GM23338 (cell line): ENCODE data around the gene DNAJC16. TPM values are rescaled to one million over a fixed set of nuclear protein-coding genes. Genes with fewer than 3 reads are reported as not detected.

ENCODE experiments used
- ATAC-seq: fragments of 200-7000 bp; cut with Tn5 transposase; 3 replicates; pipeline ENCODE4 v1.9.1; 2020
- DNase-seq: peaks from one replicate; pipeline ENCODE4 v3.0.0-alpha.2; 2015; ENCODE audit warnings: low spot score
- H2AFZ ChIP-seq: fragments of 200-600 bp; sonication (generic); 2 replicates; pipeline ENCODE4 v1.8.0; 2016; ENCODE audit warnings: antibody characterized with exemption, mild to moderate bottlenecking, moderate library complexity
- H3F3A ChIP-seq: fragments of 200-600 bp; sonication (generic); replicated peaks from 2 replicates; pipeline ENCODE4 v1.8.0; 2017; ENCODE audit warnings: antibody characterized with exemption, mixed run types, low read depth
- H3K27ac ChIP-seq: fragments of 200-600 bp; sonication (generic); 2 replicates; pipeline ENCODE4 v1.6.1; 2016; ENCODE audit warnings: low read depth
- H3K27me3 ChIP-seq: fragments of 200-600 bp; sonication (generic); 2 replicates; pipeline ENCODE4 v1.8.0; 2016; ENCODE audit warnings: mild to moderate bottlenecking, mixed run types, moderate library complexity; ENCODE audit not compliant: insufficient read depth
- H3K36me3 ChIP-seq: fragments of 200-600 bp; sonication (generic); 2 replicates; pipeline ENCODE4 v1.8.0; 2016; ENCODE audit warnings: mild to moderate bottlenecking; ENCODE audit not compliant: insufficient read depth
- H3K4me1 ChIP-seq: fragments of 200-600 bp; sonication (generic); 2 replicates; pipeline ENCODE4 v1.8.0; 2016; ENCODE audit warnings: mild to moderate bottlenecking, moderate library complexity; ENCODE audit not compliant: insufficient read depth
- H3K4me2 ChIP-seq: fragments of 200-600 bp; sonication (generic); 2 replicates; pipeline ENCODE4 v1.7.1; 2017; ENCODE audit warnings: mixed run types
- H3K4me3 ChIP-seq: fragments of 200-600 bp; sonication (generic); 2 replicates; pipeline ENCODE4 v1.6.1; 2016; ENCODE audit warnings: mixed run types
- H3K79me2 ChIP-seq: fragments of 200-600 bp; sonication (generic); replicated peaks from 2 replicates; pipeline ENCODE4 v1.8.0; 2017; ENCODE audit warnings: mild to moderate bottlenecking; ENCODE audit not compliant: insufficient read depth
- H3K9me2 ChIP-seq: fragments of 200-600 bp; sonication (generic); 2 replicates; pipeline ENCODE4 v1.8.0; 2017; ENCODE audit not compliant: insufficient read depth
- H4K20me1 ChIP-seq: fragments of 200-600 bp; sonication (generic); replicated peaks from 2 replicates; pipeline ENCODE4 v1.8.0; 2017; ENCODE audit warnings: mild to moderate bottlenecking; ENCODE audit not compliant: insufficient read depth
- H3K27ac Mint-ChIP-seq: 2 replicates; pipeline ENCODE4 v1.8.0; 2020; ENCODE audit warnings: inconsistent platforms, mild to moderate bottlenecking, moderate library complexity, mixed read lengths
- H3K27me3 Mint-ChIP-seq: 3 replicates; pipeline ENCODE4 v1.8.0; 2022; ENCODE audit warnings: low read depth, mild to moderate bottlenecking, moderate library complexity, mixed read lengths, inconsistent platforms; ENCODE audit not compliant: insufficient read depth, poor library complexity
- H3K36me3 Mint-ChIP-seq: 3 replicates; pipeline ENCODE4 v1.8.0; 2021; ENCODE audit warnings: low read depth, mild to moderate bottlenecking, inconsistent platforms, moderate library complexity, mixed read lengths
- H3K4me1 Mint-ChIP-seq: 3 replicates; pipeline ENCODE4 v1.8.0; 2020; ENCODE audit warnings: mild to moderate bottlenecking, inconsistent platforms, mixed read lengths
- H3K4me3 Mint-ChIP-seq: 3 replicates; pipeline ENCODE4 v1.8.0; 2021; ENCODE audit warnings: moderate library complexity, mild to moderate bottlenecking, inconsistent platforms, mixed read lengths
- H3K9me3 Mint-ChIP-seq: 3 replicates; pipeline ENCODE4 v1.8.0; 2020; ENCODE audit warnings: moderate library complexity, mild to moderate bottlenecking, inconsistent platforms, mixed read lengths
- CREB1 ChIP-seq: fragments of 250-450 bp; sonication (Bioruptor Pico); IDR thresholded peaks from 2 replicates; pipeline ENCODE4 v1.5.0; 2020; ENCODE audit warnings: low read depth, mild to moderate bottlenecking, moderate library complexity
- EZH2 ChIP-seq: fragments of 200-600 bp; sonication (generic); IDR thresholded peaks from one replicate; pipeline ENCODE4 v1.8.0; 2017; ENCODE audit warnings: antibody characterized with exemption, mild to moderate bottlenecking, low read depth; ENCODE audit not compliant: unreplicated experiment
- EZH2phosphoT487 ChIP-seq: fragments of 200-600 bp; sonication (generic); IDR thresholded peaks from one replicate; pipeline ENCODE4 v1.8.1; 2018; ENCODE audit warnings: antibody characterized with exemption; ENCODE audit not compliant: unreplicated experiment
- JUNB ChIP-seq: IDR thresholded peaks from one replicate; pipeline ENCODE4 v1.6.1; 2016; ENCODE audit warnings: antibody characterized with exemption; ENCODE audit not compliant: unreplicated experiment
- NANOG ChIP-seq: IDR thresholded peaks from 2 replicates; pipeline ENCODE4 v1.6.1; 2016; ENCODE audit warnings: antibody characterized with exemption, borderline replicate concordance
- POLR2AphosphoS5 ChIP-seq: IDR thresholded peaks from 2 replicates; pipeline ENCODE4 v1.6.1; 2016; ENCODE audit warnings: antibody characterized with exemption, low read depth
- STAT1 ChIP-seq: IDR thresholded peaks from one replicate; pipeline ENCODE4 v1.6.1; 2016; ENCODE audit warnings: antibody characterized with exemption; ENCODE audit not compliant: unreplicated experiment
- ZNF114 ChIP-seq: fragments of 250-450 bp; sonication (Bioruptor Pico); IDR thresholded peaks from 2 replicates; pipeline ENCODE4 v1.5.0; 2020; ENCODE audit warnings: mild to moderate bottlenecking, moderate library complexity
- ZNF331 ChIP-seq: fragments of 250-450 bp; sonication (Bioruptor Pico); IDR thresholded peaks from 2 replicates; pipeline ENCODE4 v1.5.0; 2020; ENCODE audit warnings: low read depth, mild to moderate bottlenecking, moderate library complexity
- polyA plus RNA-seq: library from polyadenylated mRNA; unstranded; fragments of >200 nt; fragmentation: Nextera tagmentation; extraction: Ambion mirVana; gene quantifications from 2 replicates; pipeline ENCODE4 v1.2.1, GENCODE V29; 2016
- total RNA-seq: library from RNA; depleted of rRNA; stranded (reverse); fragments of >200 nt; shearing (Covaris generic); gene quantifications from 2 replicates; pipeline ENCODE4 v1.2.3, GENCODE V29; 2014
- TF ChIP-seq, protein P1 (sequence below), 2 experiments: fragments of 200-600 bp in 1 of 2; sonication (generic) in 1 of 2; conservative IDR thresholded peaks; 2 replicates each; pipeline versions ENCODE4 v1.5.1 to v1.6.1; 2016 to 2017; ENCODE audit warnings: antibody characterized with exemption in 2 of 2, low read depth in 2 of 2, mild to moderate bottlenecking in 2 of 2, moderate library complexity in 1 of 2
- TF ChIP-seq, protein P2 (sequence below): IDR thresholded peaks from 2 replicates; pipeline ENCODE4 v1.6.1; 2016; ENCODE audit warnings: antibody characterized with exemption
- TF ChIP-seq, protein P3 (sequence below): IDR thresholded peaks from one replicate; pipeline ENCODE4 v1.6.1; 2018; ENCODE audit warnings: antibody characterized with exemption; ENCODE audit not compliant: unreplicated experiment
- TF ChIP-seq, protein P4 (sequence below): fragments of 250-450 bp; sonication (Bioruptor Pico); IDR thresholded peaks from 2 replicates; pipeline ENCODE4 v1.5.0; 2020; ENCODE audit warnings: mild to moderate bottlenecking, moderate library complexity

The DNAJC16 gene
- total and polyA plus RNA-seq, 2 experiments from 2014 or later: 6.3 to 18.0 TPM

DNA sequence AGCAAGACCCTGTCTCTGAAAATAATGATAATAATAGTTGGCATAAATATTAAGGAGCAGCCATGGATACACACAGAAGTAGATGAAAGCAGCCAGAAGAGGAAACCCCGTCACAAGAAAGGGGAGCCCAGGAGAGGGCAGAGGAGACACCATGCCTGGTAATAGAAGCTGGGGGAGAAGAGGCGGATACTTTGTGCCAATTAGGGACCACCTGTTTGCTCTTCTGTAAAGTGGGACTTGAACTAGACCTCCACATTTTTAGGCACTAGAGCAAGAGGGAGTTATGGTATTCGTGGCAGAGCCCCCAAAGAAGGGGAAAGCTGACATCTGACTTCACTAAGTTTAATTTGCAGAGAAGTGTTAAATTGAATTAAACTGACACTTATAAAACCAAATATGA is 38.3 kb upstream of the DNAJC16 start:
- no peak overlapping the region; the same call in 2 of the 3 replicates for H3K4me3 Mint-ChIP-seq
- TF ChIP-seq, protein P1, sequence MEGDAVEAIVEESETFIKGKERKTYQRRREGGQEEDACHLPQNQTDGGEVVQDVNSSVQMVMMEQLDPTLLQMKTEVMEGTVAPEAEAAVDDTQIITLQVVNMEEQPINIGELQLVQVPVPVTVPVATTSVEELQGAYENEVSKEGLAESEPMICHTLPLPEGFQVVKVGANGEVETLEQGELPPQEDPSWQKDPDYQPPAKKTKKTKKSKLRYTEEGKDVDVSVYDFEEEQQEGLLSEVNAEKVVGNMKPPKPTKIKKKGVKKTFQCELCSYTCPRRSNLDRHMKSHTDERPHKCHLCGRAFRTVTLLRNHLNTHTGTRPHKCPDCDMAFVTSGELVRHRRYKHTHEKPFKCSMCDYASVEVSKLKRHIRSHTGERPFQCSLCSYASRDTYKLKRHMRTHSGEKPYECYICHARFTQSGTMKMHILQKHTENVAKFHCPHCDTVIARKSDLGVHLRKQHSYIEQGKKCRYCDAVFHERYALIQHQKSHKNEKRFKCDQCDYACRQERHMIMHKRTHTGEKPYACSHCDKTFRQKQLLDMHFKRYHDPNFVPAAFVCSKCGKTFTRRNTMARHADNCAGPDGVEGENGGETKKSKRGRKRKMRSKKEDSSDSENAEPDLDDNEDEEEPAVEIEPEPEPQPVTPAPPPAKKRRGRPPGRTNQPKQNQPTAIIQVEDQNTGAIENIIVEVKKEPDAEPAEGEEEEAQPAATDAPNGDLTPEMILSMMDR (conservative IDR thresholded peaks at IDR 0.05; ENCODE audit: low read depth in 2 of 2): no peak
- no peak for TF ChIP-seq CREB1 (CRISPR knock-in tag)
- TF ChIP-seq, protein P2, sequence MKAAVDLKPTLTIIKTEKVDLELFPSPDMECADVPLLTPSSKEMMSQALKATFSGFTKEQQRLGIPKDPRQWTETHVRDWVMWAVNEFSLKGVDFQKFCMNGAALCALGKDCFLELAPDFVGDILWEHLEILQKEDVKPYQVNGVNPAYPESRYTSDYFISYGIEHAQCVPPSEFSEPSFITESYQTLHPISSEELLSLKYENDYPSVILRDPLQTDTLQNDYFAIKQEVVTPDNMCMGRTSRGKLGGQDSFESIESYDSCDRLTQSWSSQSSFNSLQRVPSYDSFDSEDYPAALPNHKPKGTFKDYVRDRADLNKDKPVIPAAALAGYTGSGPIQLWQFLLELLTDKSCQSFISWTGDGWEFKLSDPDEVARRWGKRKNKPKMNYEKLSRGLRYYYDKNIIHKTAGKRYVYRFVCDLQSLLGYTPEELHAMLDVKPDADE: no peak
- TF ChIP-seq, protein P3, sequence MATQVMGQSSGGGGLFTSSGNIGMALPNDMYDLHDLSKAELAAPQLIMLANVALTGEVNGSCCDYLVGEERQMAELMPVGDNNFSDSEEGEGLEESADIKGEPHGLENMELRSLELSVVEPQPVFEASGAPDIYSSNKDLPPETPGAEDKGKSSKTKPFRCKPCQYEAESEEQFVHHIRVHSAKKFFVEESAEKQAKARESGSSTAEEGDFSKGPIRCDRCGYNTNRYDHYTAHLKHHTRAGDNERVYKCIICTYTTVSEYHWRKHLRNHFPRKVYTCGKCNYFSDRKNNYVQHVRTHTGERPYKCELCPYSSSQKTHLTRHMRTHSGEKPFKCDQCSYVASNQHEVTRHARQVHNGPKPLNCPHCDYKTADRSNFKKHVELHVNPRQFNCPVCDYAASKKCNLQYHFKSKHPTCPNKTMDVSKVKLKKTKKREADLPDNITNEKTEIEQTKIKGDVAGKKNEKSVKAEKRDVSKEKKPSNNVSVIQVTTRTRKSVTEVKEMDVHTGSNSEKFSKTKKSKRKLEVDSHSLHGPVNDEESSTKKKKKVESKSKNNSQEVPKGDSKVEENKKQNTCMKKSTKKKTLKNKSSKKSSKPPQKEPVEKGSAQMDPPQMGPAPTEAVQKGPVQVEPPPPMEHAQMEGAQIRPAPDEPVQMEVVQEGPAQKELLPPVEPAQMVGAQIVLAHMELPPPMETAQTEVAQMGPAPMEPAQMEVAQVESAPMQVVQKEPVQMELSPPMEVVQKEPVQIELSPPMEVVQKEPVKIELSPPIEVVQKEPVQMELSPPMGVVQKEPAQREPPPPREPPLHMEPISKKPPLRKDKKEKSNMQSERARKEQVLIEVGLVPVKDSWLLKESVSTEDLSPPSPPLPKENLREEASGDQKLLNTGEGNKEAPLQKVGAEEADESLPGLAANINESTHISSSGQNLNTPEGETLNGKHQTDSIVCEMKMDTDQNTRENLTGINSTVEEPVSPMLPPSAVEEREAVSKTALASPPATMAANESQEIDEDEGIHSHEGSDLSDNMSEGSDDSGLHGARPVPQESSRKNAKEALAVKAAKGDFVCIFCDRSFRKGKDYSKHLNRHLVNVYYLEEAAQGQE: no peak
- no peak for TF ChIP-seq STAT1
- no peak for TF ChIP-seq NANOG
- no peak for TF ChIP-seq EZH2
- no peak for TF ChIP-seq ZNF331 (CRISPR knock-in tag)
- no peak for TF ChIP-seq ZNF114 (CRISPR knock-in tag)
- no peak for TF ChIP-seq EZH2phosphoT487
- TF ChIP-seq, protein P4, sequence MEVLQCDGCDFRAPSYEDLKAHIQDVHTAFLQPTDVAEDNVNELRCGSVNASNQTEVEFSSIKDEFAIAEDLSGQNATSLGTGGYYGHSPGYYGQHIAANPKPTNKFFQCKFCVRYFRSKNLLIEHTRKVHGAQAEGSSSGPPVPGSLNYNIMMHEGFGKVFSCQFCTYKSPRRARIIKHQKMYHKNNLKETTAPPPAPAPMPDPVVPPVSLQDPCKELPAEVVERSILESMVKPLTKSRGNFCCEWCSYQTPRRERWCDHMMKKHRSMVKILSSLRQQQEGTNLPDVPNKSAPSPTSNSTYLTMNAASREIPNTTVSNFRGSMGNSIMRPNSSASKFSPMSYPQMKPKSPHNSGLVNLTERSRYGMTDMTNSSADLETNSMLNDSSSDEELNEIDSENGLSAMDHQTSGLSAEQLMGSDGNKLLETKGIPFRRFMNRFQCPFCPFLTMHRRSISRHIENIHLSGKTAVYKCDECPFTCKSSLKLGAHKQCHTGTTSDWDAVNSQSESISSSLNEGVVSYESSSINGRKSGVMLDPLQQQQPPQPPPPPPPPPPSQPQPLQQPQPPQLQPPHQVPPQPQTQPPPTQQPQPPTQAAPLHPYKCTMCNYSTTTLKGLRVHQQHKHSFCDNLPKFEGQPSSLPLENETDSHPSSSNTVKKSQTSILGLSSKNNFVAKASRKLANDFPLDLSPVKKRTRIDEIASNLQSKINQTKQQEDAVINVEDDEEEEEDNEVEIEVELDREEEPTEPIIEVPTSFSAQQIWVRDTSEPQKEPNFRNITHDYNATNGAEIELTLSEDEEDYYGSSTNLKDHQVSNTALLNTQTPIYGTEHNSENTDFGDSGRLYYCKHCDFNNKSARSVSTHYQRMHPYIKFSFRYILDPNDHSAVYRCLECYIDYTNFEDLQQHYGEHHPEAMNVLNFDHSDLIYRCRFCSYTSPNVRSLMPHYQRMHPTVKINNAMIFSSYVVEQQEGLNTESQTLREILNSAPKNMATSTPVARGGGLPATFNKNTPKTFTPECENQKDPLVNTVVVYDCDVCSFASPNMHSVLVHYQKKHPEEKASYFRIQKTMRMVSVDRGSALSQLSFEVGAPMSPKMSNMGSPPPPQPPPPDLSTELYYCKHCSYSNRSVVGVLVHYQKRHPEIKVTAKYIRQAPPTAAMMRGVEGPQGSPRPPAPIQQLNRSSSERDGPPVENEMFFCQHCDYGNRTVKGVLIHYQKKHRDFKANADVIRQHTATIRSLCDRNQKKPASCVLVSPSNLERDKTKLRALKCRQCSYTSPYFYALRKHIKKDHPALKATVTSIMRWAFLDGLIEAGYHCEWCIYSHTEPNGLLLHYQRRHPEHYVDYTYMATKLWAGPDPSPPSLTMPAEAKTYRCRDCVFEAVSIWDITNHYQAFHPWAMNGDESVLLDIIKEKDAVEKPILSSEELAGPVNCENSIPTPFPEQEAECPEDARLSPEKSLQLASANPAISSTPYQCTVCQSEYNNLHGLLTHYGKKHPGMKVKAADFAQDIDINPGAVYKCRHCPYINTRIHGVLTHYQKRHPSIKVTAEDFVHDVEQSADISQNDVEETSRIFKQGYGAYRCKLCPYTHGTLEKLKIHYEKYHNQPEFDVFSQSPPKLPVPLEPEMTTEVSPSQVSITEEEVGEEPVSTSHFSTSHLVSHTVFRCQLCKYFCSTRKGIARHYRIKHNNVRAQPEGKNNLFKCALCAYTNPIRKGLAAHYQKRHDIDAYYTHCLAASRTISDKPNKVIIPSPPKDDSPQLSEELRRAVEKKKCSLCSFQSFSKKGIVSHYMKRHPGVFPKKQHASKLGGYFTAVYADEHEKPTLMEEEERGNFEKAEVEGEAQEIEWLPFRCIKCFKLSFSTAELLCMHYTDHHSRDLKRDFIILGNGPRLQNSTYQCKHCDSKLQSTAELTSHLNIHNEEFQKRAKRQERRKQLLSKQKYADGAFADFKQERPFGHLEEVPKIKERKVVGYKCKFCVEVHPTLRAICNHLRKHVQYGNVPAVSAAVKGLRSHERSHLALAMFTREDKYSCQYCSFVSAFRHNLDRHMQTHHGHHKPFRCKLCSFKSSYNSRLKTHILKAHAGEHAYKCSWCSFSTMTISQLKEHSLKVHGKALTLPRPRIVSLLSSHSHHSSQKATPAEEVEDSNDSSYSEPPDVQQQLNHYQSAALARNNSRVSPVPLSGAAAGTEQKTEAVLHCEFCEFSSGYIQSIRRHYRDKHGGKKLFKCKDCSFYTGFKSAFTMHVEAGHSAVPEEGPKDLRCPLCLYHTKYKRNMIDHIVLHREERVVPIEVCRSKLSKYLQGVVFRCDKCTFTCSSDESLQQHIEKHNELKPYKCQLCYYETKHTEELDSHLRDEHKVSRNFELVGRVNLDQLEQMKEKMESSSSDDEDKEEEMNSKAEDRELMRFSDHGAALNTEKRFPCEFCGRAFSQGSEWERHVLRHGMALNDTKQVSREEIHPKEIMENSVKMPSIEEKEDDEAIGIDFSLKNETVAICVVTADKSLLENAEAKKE: no peak
- TF ChIP-seq POLR2AphosphoS5: no peak
- no peak for TF ChIP-seq JUNB
- H2AFZ ChIP-seq: no peak overlapping the region
- H3K36me3 ChIP-seq: no peaks in the 10 kb centered on the region
- no peaks in the 10 kb centered on the region for H3F3A ChIP-seq
- H3K4me2 ChIP-seq: no peak overlapping the region
- H3K4me1 ChIP-seq: no peaks in the 10 kb centered on the region
- no peak overlapping the region for H3K27ac ChIP-seq
- no peaks in the 10 kb centered on the region for H3K9me3 Mint-ChIP-seq
- DNase-seq (no peak), ATAC-seq (no peak)
- no peaks in the 10 kb centered on the region for H4K20me1 ChIP-seq
- H3K4me1 Mint-ChIP-seq: no peaks in the 10 kb centered on the region
- H3K9me2 ChIP-seq: no peaks in the 10 kb centered on the region
- H3K79me2 ChIP-seq: no peaks in the 10 kb centered on the region
- no peaks in the 10 kb centered on the region for H3K27me3 ChIP-seq
- no peaks in the 10 kb centered on the region for H3K27me3 Mint-ChIP-seq
- H3K4me3 ChIP-seq: no peak overlapping the region
- peaks cover 27% of the 10 kb centered on the region for H3K36me3 Mint-ChIP-seq
- H3K27ac Mint-ChIP-seq: no peak overlapping the region
